HepG2 (cell line): Measurements from ENCODE around the gene MTHFD1L. TPM values are rescaled to one million over a fixed set of nuclear protein-coding genes. Genes with fewer than 3 reads are reported as not detected.

Experiments
- PAXIP1 ChIP-seq: sonication (generic); formaldehyde crosslinking; conservative IDR thresholded peaks from 2 replicates; pipeline ENCODE4 v1.4.0; 2020; ENCODE audit warnings: mild to moderate bottlenecking, missing genetic modification reagents, moderate library complexity
- PRDM4 ChIP-seq: sonication (generic); formaldehyde crosslinking; IDR thresholded peaks from 2 replicates; pipeline ENCODE4 v1.9.0; 2021; ENCODE audit warnings: missing genetic modification reagents, borderline replicate concordance
- RNF219 ChIP-seq: sonication (generic); formaldehyde crosslinking; IDR thresholded peaks from 2 replicates; pipeline ENCODE4 v1.5.0; 2020; ENCODE audit warnings: mild to moderate bottlenecking, missing genetic modification reagents
- THYN1 ChIP-seq: sonication (generic); formaldehyde crosslinking; IDR thresholded peaks from 2 replicates; pipeline ENCODE4 v1.8.1; 2023; ENCODE audit warnings: low read depth, mild to moderate bottlenecking, moderate library complexity, missing genetic modification reagents, borderline replicate concordance
- TOPORS ChIP-seq: sonication (generic); formaldehyde crosslinking; IDR thresholded peaks from 2 replicates; pipeline ENCODE4 v1.8.0; 2023; ENCODE audit warnings: mild to moderate bottlenecking, missing genetic modification reagents
- ZBTB2 ChIP-seq: sonication (generic); formaldehyde crosslinking; IDR thresholded peaks from 2 replicates; pipeline ENCODE4 v1.8.0; 2022; ENCODE audit warnings: low read depth, missing genetic modification reagents
- ZBTB39 ChIP-seq: sonication (generic); formaldehyde crosslinking; IDR thresholded peaks from 2 replicates; pipeline ENCODE4 v1.5.0; 2020; ENCODE audit warnings: missing genetic modification reagents
- ZFYVE20 ChIP-seq: sonication (generic); formaldehyde crosslinking; IDR thresholded peaks from 2 replicates; pipeline ENCODE4 v1.8.0; 2023; ENCODE audit warnings: low read depth, mild to moderate bottlenecking, moderate library complexity, missing genetic modification reagents, borderline replicate concordance
- ZNF580 ChIP-seq: IDR thresholded peaks from 2 replicates; pipeline ENCODE4 v1.6.1; 2016; ENCODE audit warnings: low read depth, borderline replicate concordance
- ZSCAN29 ChIP-seq: sonication (generic); formaldehyde crosslinking; conservative IDR thresholded peaks from 2 replicates; pipeline ENCODE4 v1.4.0; 2020; ENCODE audit warnings: mild to moderate bottlenecking, missing genetic modification reagents
- ZSCAN30 ChIP-seq: sonication (generic); formaldehyde crosslinking; IDR thresholded peaks from 2 replicates; pipeline ENCODE4 v1.5.0; 2020; ENCODE audit warnings: mild to moderate bottlenecking, missing genetic modification reagents
- polyA plus RNA-seq, 8 experiments: library from polyadenylated mRNA; depleted of rRNA in 3 of 8; stranded (reverse) in 7 of 8; unstranded in 1 of 8; fragments of >200 nt; fragmentation: Illumina TruSeq in 4 of 8; extraction: Trizol in 4 of 8; gene quantifications; 2 replicates each; pipeline versions ENCODE4 v1.2.1 to v1.2.3, GENCODE V29; 2011 to 2016; ENCODE audit warnings: low read depth in 4 of 8, missing spikeins in 1 of 8, mixed read lengths in 1 of 8; ENCODE audit not compliant: insufficient read depth in 1 of 8
- total RNA-seq, 5 experiments: library from RNA; depleted of rRNA; stranded (reverse); fragments of >200 nt; fragmentation: Illumina TruSeq; extraction: Trizol; gene quantifications; 2 replicates each; pipeline ENCODE4 v1.2.3, GENCODE V29; 2016; ENCODE audit warnings: low read depth in 1 of 5

Gene MTHFD1L
- total and polyA plus RNA-seq, 2 of the 13 experiments (the other 11 are each of a cell fraction or from before 2014, with no cell fraction given): 24.0 to 39.6 TPM

- TF ChIP-seq ZBTB2: no peak
- TF ChIP-seq TOPORS (CRISPR knock-in tag): no peak
- no peak for TF ChIP-seq ZFYVE20 (CRISPR knock-in tag)
- TF ChIP-seq PAXIP1 (CRISPR knock-in tag): peak; percentile 78
- 0 out of 2 replicates have a peak, but pooled peaks have one; percentile 68 for TF ChIP-seq THYN1
- no peak; the same call in 1 of the 2 replicates for TF ChIP-seq ZSCAN29 (CRISPR knock-in tag)
- TF ChIP-seq PRDM4: no peak
- 0 out of 2 replicates have a peak, but pooled peaks have one; percentile 21 for TF ChIP-seq ZNF580 (CRISPR knock-in tag)
- TF ChIP-seq ZBTB39: peak; percentile 49; the same call in 1 of the 2 replicates
- 0 out of 2 replicates have a peak, but pooled peaks have one; percentile 57 for TF ChIP-seq RNF219
- TF ChIP-seq ZSCAN30 (CRISPR knock-in tag): no peak
Observed at GRCh38 chr6:151067684-151068596, 202.4 kb downstream of the MTHFD1L start (continued).
